ENCODE measurements around the gene TRERF1.
A peak's percentile ranks its signal among the peaks of the same experiment; 100 is the strongest.
"Not testable (repeated sequence)": the region's sequence is repeated elsewhere in the genome, so short reads cannot be mapped to it uniquely, and the experiment has no call there.

Gene TRERF1

GRCh38 chr6:42225029-42225339, 226.7 kb downstream of the TRERF1 start:
- no peak for DNase-seq (ENCODE audit: low read depth in 2 of 2)

GRCh38 chr6:42224222-42225028, 227.3 kb downstream of the TRERF1 start:
- DNase-seq (ENCODE audit: low read depth in 2 of 2): no peak

GRCh38 chr6:42222448-42222847, 229.3 kb downstream of the TRERF1 start:
- no peak for DNase-seq (ENCODE audit: low read depth in 2 of 2)

GRCh38 chr6:42221546-42221945, 230.2 kb downstream of the TRERF1 start:
- DNase-seq (ENCODE audit: low read depth in 2 of 2): no peak

GRCh38 chr6:42220807-42221206, 230.9 kb downstream of the TRERF1 start:
- DNase-seq (ENCODE audit: low read depth in 2 of 2): no peak

- DNase-seq (ENCODE audit: low read depth in 2 of 2): peak; percentile 71 to 84
Observed at GRCh38 chr6:42217519-42218367, 234.0 kb downstream of the TRERF1 start, which contains the start of gene MRPS10. Gene MRPS10 (minus strand): TSS chr6:42217861. CDS start chr6:42217849, 12 bp downstream.

- no peak for DNase-seq (ENCODE audit: low read depth in 2 of 2)
Observed at GRCh38 chr6:42217157-42217518, 234.6 kb downstream of the TRERF1 start.

- not testable (repeated sequence) for DNase-seq (ENCODE audit: low read depth in 2 of 2)
Observed at GRCh38 chr6:42216495-42216894, 235.2 kb downstream of the TRERF1 start.

- DNase-seq (ENCODE audit: low read depth in 2 of 2): no peak
Observed at GRCh38 chr6:42212442-42212841, 239.3 kb downstream of the TRERF1 start.

GRCh38 chr6:42211726-42212125, 240.0 kb downstream of the TRERF1 start:
- DNase-seq (ENCODE audit: low read depth in 2 of 2): no peak

- no peak for DNase-seq (ENCODE audit: low read depth in 2 of 2)
Observed at GRCh38 chr6:42210551-42210950, 241.2 kb downstream of the TRERF1 start.

GRCh38 chr6:42207559-42207958, 244.2 kb downstream of the TRERF1 start:
- not testable (repeated sequence) for DNase-seq (ENCODE audit: low read depth in 2 of 2)

GRCh38 chr6:42204768-42205282, 246.9 kb downstream of the TRERF1 start:
- no peak for DNase-seq (ENCODE audit: low read depth in 2 of 2)

GRCh38 chr6:42203183-42203582, 248.5 kb downstream of the TRERF1 start:
- DNase-seq (ENCODE audit: low read depth in 2 of 2): no peak

- not testable (repeated sequence) for DNase-seq (ENCODE audit: low read depth in 2 of 2)
Observed at GRCh38 chr6:42202131-42202915, 249.4 kb downstream of the TRERF1 start.

- DNase-seq (ENCODE audit: low read depth in 2 of 2): no peak
Observed at GRCh38 chr6:42201382-42201781, 250.3 kb downstream of the TRERF1 start.

- DNase-seq (ENCODE audit: low read depth in 2 of 2): no peak
Observed at GRCh38 chr6:42200035-42200434, 251.7 kb downstream of the TRERF1 start.

GRCh38 chr6:42199106-42199981, 252.4 kb downstream of the TRERF1 start:
- DNase-seq (ENCODE audit: low read depth in 2 of 2): no peak

- no peak for DNase-seq (ENCODE audit: low read depth in 2 of 2)
Observed at GRCh38 chr6:42197555-42198362, 254.0 kb downstream of the TRERF1 start.

- DNase-seq (ENCODE audit: low read depth in 2 of 2): no peak
Observed at GRCh38 chr6:42195415-42195814, 256.3 kb downstream of the TRERF1 start.

All from stimulated activated CD8-positive, alpha-beta memory T cell treated with anti-CD3 and anti-CD28 coated beads, Interleukin-15, amount 100 ng/mL, for 4 hours (primary cell).